HepG2 (cell line): ENCODE measurements around the gene SIAH1. TPM values are rescaled to one million over a fixed set of nuclear protein-coding genes. Genes with fewer than 3 reads are reported as not detected.
A peak's percentile ranks its signal among the peaks of the same experiment; 100 is the strongest.

Experiments
- ATAC-seq: fragments of 200-7000 bp; cut with Tn5 transposase; 3 replicates; pipeline ENCODE4 v1.9.1; 2020; ENCODE audit warnings: mild to moderate bottlenecking, moderate library complexity
- BruUV-seq: library from RNA; stranded (reverse); fragments of 400-500 nt; replicated peaks from 2 replicates; lab custom pipeline; 2021; lab: Mats Ljungman, UMichigan
- CTCF ChIA-PET: fragments of 300-600 bp; formaldehyde crosslinking; extraction: SDS; loops from one replicate; lab custom pipeline; 2021; ENCODE audit warnings: low total read pairs, inconsistent platforms, low intra/inter-chr PET ratio; lab: Yijun Ruan, JAX
- POLR2A ChIA-PET: fragments of 350-600 bp; sonication (Branson Sonifier 250); formaldehyde crosslinking; loops from one replicate; lab custom pipeline; 2020; ENCODE audit warnings: antibody characterized with exemption, inconsistent platforms; lab: Yijun Ruan, JAX
- DNase-seq: peaks from one replicate; pipeline ENCODE4 v3.0.0-alpha.2; 2015; ENCODE audit warnings: low spot score
- FAIRE-seq: peaks from 3 replicates; lab custom pipeline; 2011; peaks lifted over from hg19 to GRCh38; lab: Jason Lieb, UNC
- H2AFZ ChIP-seq: one replicate; pipeline ENCODE4 v1.6.1; 2011; ENCODE audit warnings: low read length, inconsistent platforms
- H3K27ac ChIP-seq: fragments of 300-600 bp; 3 replicates; pipeline ENCODE4 v1.8.0; 2011; ENCODE audit warnings: mixed run types, mild to moderate bottlenecking, mixed read lengths, low read length, inconsistent platforms; ENCODE audit not compliant: insufficient read depth; ENCODE audit errors: extremely low read length
- H3K27me3 ChIP-seq, 2 experiments: fragments of 200-600 bp in 1 of 2; 2 replicates in 1 of 2; 3 replicates in 1 of 2; pipeline versions ENCODE4 v1.6.0 to v1.8.0; 2011; ENCODE audit warnings: low read length in 2 of 2, mild to moderate bottlenecking in 2 of 2, moderate library complexity in 2 of 2, inconsistent platforms in 1 of 2; ENCODE audit not compliant: insufficient read depth in 2 of 2, control insufficient read depth in 1 of 2
- H3K36me3 ChIP-seq, 2 experiments: fragments of 200-600 bp in 1 of 2; replicated peaks in 1 of 2; 2 replicates in 1 of 2; 3 replicates in 1 of 2; pipeline versions ENCODE4 v1.5.1 to v1.8.0; 2011; ENCODE audit warnings: low read length in 2 of 2, inconsistent platforms in 1 of 2; ENCODE audit not compliant: insufficient read depth in 2 of 2, control insufficient read depth in 1 of 2
- H3K4me1 ChIP-seq: 2 replicates; pipeline ENCODE4 v1.5.1; 2012; ENCODE audit warnings: low read length, inconsistent platforms; ENCODE audit not compliant: insufficient read depth
- H3K4me2 ChIP-seq: 2 replicates; pipeline ENCODE4 v1.6.0; 2011; ENCODE audit warnings: low read depth, low read length, inconsistent platforms
- H3K4me3 ChIP-seq, 3 experiments: fragments of 200-600 bp in 1 of 3; sonication (generic), shearing (Covaris generic) in 1 of 3; replicated peaks in 1 of 3; 2 replicates each; pipeline ENCODE4 v1.5.1; 2011 to 2016; ENCODE audit warnings: low read length in 3 of 3, inconsistent platforms in 2 of 3, low read depth in 2 of 3, mild to moderate bottlenecking in 2 of 3, control low read depth in 1 of 3, mixed read lengths in 1 of 3; ENCODE audit not compliant: insufficient read depth in 1 of 3
- H3K79me2 ChIP-seq: one replicate; pipeline ENCODE4 v1.6.1; 2011; ENCODE audit warnings: low read length, inconsistent platforms; ENCODE audit not compliant: insufficient read depth
- H3K9ac ChIP-seq: 2 replicates; pipeline ENCODE4 v1.6.0; 2011; ENCODE audit warnings: mild to moderate bottlenecking, low read depth, low read length, inconsistent platforms; ENCODE audit not compliant: insufficient read depth
- H3K9me3 ChIP-seq: 2 replicates; pipeline ENCODE4 v1.5.1; 2012; ENCODE audit warnings: mild to moderate bottlenecking, low read length
- H4K20me1 ChIP-seq: 2 replicates; pipeline ENCODE4 v1.6.0; 2011; ENCODE audit warnings: inconsistent platforms, mild to moderate bottlenecking, low read length, moderate library complexity; ENCODE audit not compliant: insufficient read depth
- BCL3 ChIP-seq: sonication (generic); formaldehyde crosslinking; IDR thresholded peaks from 2 replicates; pipeline ENCODE4 v1.5.1; 2020; ENCODE audit warnings: mild to moderate bottlenecking, missing genetic modification reagents, moderate library complexity
- EZH2 ChIP-seq: conservative IDR thresholded peaks from 2 replicates; pipeline ENCODE4 v1.6.1; 2012; ENCODE audit warnings: mild to moderate bottlenecking, low read depth, low read length, moderate library complexity
- KLF15 ChIP-seq: sonication (generic); formaldehyde crosslinking; IDR thresholded peaks from 2 replicates; pipeline ENCODE4 v1.8.1; 2023; ENCODE audit warnings: borderline replicate concordance, mild to moderate bottlenecking, inconsistent platforms, missing genetic modification reagents, mixed read lengths
- MED1 ChIP-seq: sonication (generic); formaldehyde crosslinking; IDR thresholded peaks from 2 replicates; pipeline ENCODE4 v1.4.0; 2020; ENCODE audit warnings: missing genetic modification reagents
- PHB2 ChIP-seq: fragments of 450-650 bp; IDR thresholded peaks from 2 replicates; pipeline ENCODE4 v1.6.1; 2018; ENCODE audit not compliant: partially characterized antibody
- RXRA ChIP-seq: sonication (generic); formaldehyde crosslinking; IDR thresholded peaks from 2 replicates; pipeline ENCODE4 v1.5.1; 2020; ENCODE audit warnings: missing genetic modification reagents
- SKIL ChIP-seq: sonication (generic); formaldehyde crosslinking; IDR thresholded peaks from 2 replicates; pipeline ENCODE4 v1.8.0; 2022; ENCODE audit warnings: missing genetic modification reagents, mild to moderate bottlenecking, moderate library complexity, borderline replicate concordance
- STAG1 ChIP-seq: sonication (generic); formaldehyde crosslinking; IDR thresholded peaks from 2 replicates; pipeline ENCODE4 v1.4.0; 2020; ENCODE audit warnings: missing genetic modification reagents
- ZNF543 ChIP-seq: sonication (generic); formaldehyde crosslinking; IDR thresholded peaks from 2 replicates; pipeline ENCODE4 v1.4.0; 2020; ENCODE audit warnings: mild to moderate bottlenecking, missing genetic modification reagents
- ZNF646 ChIP-seq: sonication (generic); formaldehyde crosslinking; IDR thresholded peaks from 2 replicates; pipeline ENCODE4 v1.9.0; 2021; ENCODE audit warnings: mild to moderate bottlenecking, missing genetic modification reagents
- ZNF720 ChIP-seq: sonication (generic); formaldehyde crosslinking; IDR thresholded peaks from 2 replicates; pipeline ENCODE4 v1.4.0; 2020; ENCODE audit warnings: missing genetic modification reagents
- WGBS: methylation state at CpG from one replicate; pipeline ENCODE4 v1.1.6; 2017; ENCODE audit warnings: low lambda C conversion rate; 5-methylcytosine and 5-hydroxymethylcytosine counted together
- in situ Hi-C: cut with HindIII; loops from 2 replicates; pipeline ENCODE4 v1.10.0; 2017; ENCODE audit warnings: low pct_unique_long_range_greater_than_20kb; ENCODE audit not compliant: extremely low pct_ligation_motif_present
- intact Hi-C: fragments of 100-400 bp; cut with micrococcal nuclease; formaldehyde crosslinking; loops from one replicate; pipeline ENCODE4 v1.10.0; 2022; ENCODE audit not compliant: unreplicated experiment
- polyA plus RNA-seq, 8 experiments: library from polyadenylated mRNA; depleted of rRNA in 3 of 8; stranded (reverse) in 7 of 8; unstranded in 1 of 8; fragments of >200 nt; fragmentation: Illumina TruSeq in 4 of 8; extraction: Trizol in 4 of 8; gene quantifications; 2 replicates each; pipeline versions ENCODE4 v1.2.1 to v1.2.3, GENCODE V29; 2011 to 2016; ENCODE audit warnings: low read depth in 4 of 8, missing spikeins in 1 of 8, mixed read lengths in 1 of 8; ENCODE audit not compliant: insufficient read depth in 1 of 8
- total RNA-seq, 5 experiments: library from RNA; depleted of rRNA; stranded (reverse); fragments of >200 nt; fragmentation: Illumina TruSeq; extraction: Trizol; gene quantifications; 2 replicates each; pipeline ENCODE4 v1.2.3, GENCODE V29; 2016; ENCODE audit warnings: low read depth in 1 of 5

The SIAH1 gene
- total and polyA plus RNA-seq, 2 of the 13 experiments (the other 11 are each of a cell fraction or from before 2014, with no cell fraction given) = 16.0 to 28.6 TPM

- H2AFZ ChIP-seq = no peak overlapping the region
- WGBS = 73% methylated on average over 2 of the region's 2 CpGs
- ATAC-seq (no peak), DNase-seq (no peak), FAIRE-seq (no peak)
- BruUV-seq = no TSS peak
- POLR2A ChIA-PET = interaction anchor here (1.3 to 1.5 kb wide), 2 partner anchors 8 to 10 kb away, joined by 3 to 7 read pairs; no protein-coding TSS in a partner anchor
- H3K4me1 ChIP-seq = peaks cover 54% of the 10 kb centered on the region
- peaks cover 68% of the 10 kb centered on the region for H4K20me1 ChIP-seq
- H3K4me2 ChIP-seq = 0 out of 2 replicates have a peak overlapping the region, but pooled peaks have one; percentile 8
- peaks cover 97% of the 10 kb centered on the region for H3K79me2 ChIP-seq
- no peak overlapping the region for H3K27ac ChIP-seq
- H3K9ac ChIP-seq = no peak overlapping the region
- H3K9me3 ChIP-seq = no peaks in the 10 kb centered on the region
- intact Hi-C loops = loop anchor here (1.0 kb wide), 1 partner anchor 8 kb away; no protein-coding TSS in a partner anchor
- no peaks in the 10 kb centered on the region for H3K36me3 ChIP-seq
- no peak overlapping the region for H3K4me3 ChIP-seq
- H3K27me3 ChIP-seq = no peaks in the 10 kb centered on the region
- CTCF ChIA-PET = no interaction called here
- in situ Hi-C loops = no loop called here
- no peak for TF ChIP-seq ZNF646 (CRISPR knock-in tag)
- no peak for TF ChIP-seq ZNF720 (CRISPR knock-in tag)
- TF ChIP-seq MED1 (CRISPR knock-in tag) = no peak
- no peak for TF ChIP-seq STAG1
- no peak for TF ChIP-seq ZNF543
- no peak for TF ChIP-seq PHB2
- no peak for TF ChIP-seq EZH2
- no peak for TF ChIP-seq BCL3 (CRISPR knock-in tag)
- TF ChIP-seq RXRA (CRISPR knock-in tag) = no peak
- no peak for TF ChIP-seq SKIL
- no peak for TF ChIP-seq KLF15 (CRISPR knock-in tag)
These were observed 11.0 kb downstream of the SIAH1 start for GRCh38 chr16:48374255-48374654.
